ENCODE measurements around the gene ADSS1.

Gene ADSS1

DNA sequence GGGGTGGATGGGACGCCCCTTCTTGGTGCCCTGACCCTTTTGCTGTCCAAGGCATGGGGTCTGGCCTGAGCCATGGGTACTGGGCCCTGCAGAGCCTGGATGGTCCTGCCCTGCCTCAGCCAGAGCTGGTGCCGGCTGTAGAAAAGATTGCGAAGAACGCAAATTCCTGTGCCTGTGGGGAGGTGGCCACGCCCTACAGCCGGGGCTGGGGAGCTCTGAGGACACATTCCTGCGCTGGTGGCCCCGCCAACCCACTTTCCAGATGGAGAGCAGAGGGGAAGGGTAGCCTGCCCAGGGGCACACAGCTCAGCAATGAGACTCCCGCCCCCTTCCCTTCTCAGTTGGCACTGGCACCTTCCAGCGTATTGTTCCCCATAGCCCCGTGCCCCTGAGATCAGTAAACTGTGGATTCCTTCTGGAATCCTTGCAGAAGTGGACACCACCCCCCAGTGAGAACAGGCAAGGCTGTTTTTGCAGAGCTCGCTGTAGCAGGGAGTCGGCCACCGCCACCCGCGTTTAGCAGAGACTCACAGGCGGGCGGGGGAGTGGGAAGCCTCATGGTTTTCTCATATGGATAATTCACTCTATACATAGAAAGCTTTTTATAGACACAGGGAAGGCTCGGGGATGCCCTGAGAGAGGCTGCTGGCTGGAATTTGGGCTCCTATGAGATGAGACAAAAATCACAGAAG is 26.0 kb upstream of the ADSS1 start:
- CTCF ChIA-PET, result interaction anchor here (0.7 to 5.2 kb wide), 7 partner anchors 11 to 129 kb away, joined by 3 to 61 read pairs (median 6); no protein-coding TSS in a partner anchor
- no peak for DNase-seq (ENCODE audit: low read depth, low spot score)

DNA sequence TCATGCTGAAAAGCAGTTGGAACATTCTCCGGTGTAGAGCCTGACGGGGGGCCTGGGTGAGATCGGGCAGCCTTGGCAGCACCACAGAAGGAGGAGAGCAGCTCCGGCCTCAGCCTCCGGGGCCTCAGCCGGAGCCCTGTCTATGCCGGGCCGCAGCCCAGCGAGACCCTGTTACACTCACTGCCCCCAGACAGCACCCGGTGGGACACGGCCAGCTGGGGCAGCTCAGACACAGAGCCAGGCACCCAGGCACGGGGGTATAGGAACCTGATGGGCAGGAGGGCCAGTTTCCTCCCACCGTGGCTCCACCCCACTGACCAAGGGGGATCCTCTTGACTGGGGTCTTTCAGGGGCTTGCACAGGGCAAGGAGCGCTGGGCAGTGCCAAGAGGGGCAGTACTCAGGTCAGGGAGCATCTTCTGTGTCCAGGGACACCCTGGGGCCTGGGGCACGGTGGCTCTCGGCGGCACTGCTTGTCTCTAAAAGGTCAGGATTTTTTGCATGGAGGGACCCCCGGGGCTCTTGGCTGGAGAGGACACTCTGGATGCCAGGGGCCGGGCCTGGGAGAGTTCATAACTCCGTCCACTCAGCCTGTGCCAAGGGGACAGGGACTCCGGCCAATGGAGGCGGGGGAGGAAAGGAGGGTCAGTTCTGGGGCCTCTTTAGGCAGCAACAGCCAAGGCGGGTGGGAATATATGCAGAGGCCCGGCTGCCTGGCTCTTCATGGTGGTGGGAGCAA is 25.2 kb upstream of the ADSS1 start:
- ChIA-PET CTCF (interaction anchor here (0.7 to 5.2 kb wide), 7 partner anchors 10 to 128 kb away, joined by 3 to 61 read pairs (median 6); no protein-coding TSS in a partner anchor), POLR2A (interaction anchor here (1.0 to 1.6 kb wide), 2 partner anchors 10 to 17 kb away, joined by 3 to 16 read pairs; no protein-coding TSS in a partner anchor)
- H3K4me3 ChIP-seq (ENCODE audit: low read depth, low read length), result no peak overlapping the region
- TF ChIP-seq, protein P1, sequence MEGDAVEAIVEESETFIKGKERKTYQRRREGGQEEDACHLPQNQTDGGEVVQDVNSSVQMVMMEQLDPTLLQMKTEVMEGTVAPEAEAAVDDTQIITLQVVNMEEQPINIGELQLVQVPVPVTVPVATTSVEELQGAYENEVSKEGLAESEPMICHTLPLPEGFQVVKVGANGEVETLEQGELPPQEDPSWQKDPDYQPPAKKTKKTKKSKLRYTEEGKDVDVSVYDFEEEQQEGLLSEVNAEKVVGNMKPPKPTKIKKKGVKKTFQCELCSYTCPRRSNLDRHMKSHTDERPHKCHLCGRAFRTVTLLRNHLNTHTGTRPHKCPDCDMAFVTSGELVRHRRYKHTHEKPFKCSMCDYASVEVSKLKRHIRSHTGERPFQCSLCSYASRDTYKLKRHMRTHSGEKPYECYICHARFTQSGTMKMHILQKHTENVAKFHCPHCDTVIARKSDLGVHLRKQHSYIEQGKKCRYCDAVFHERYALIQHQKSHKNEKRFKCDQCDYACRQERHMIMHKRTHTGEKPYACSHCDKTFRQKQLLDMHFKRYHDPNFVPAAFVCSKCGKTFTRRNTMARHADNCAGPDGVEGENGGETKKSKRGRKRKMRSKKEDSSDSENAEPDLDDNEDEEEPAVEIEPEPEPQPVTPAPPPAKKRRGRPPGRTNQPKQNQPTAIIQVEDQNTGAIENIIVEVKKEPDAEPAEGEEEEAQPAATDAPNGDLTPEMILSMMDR (IDR thresholded peaks at IDR 0.05; ENCODE audit: insufficient read depth, low read length, missing control alignments), result no peak
- DNase-seq (ENCODE audit: low read depth, low spot score), result no peak

More for the DNA sequence above, 26.0 kb upstream of the ADSS1 start:
- H3K4me3 ChIP-seq (ENCODE audit: low read depth, low read length), result no peak overlapping the region; the same call in 1 of the 2 replicates
- TF ChIP-seq, protein P1 (IDR thresholded peaks at IDR 0.05; ENCODE audit: insufficient read depth, low read length, missing control alignments), result no peak
- POLR2A ChIA-PET, result interaction anchor here (1.0 to 1.6 kb wide), 2 partner anchors 11 to 17 kb away, joined by 3 to 16 read pairs; no protein-coding TSS in a partner anchor

DNA sequence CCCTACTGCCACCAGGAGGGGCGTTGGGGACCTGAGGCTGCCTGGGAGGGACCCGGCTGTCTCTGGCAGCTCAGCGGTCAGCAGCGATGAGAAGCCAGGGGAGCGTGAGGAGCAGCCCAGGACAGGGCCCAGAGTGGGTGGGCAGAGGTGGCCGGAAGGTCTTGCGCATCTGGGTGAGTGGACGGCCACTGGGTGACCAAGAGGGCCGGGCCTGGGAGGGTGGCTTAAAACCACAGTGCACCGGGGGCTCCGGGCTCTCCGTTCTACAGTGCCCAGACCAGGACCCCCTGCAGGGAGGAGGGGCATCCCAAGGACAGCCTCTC is 24.6 kb upstream of the ADSS1 start:
- POLR2A ChIA-PET, result no interaction called here
- CTCF ChIA-PET, result interaction anchor here (5.2 kb wide), 1 partner anchor 9 kb away, joined by 61 read pairs; no protein-coding TSS in a partner anchor
- no peak overlapping the region for H3K4me3 ChIP-seq (ENCODE audit: low read depth, low read length)
- no peak for DNase-seq (ENCODE audit: low read depth, low spot score)
- TF ChIP-seq, protein P1 (IDR thresholded peaks at IDR 0.05; ENCODE audit: insufficient read depth, low read length, missing control alignments), result no peak

DNA sequence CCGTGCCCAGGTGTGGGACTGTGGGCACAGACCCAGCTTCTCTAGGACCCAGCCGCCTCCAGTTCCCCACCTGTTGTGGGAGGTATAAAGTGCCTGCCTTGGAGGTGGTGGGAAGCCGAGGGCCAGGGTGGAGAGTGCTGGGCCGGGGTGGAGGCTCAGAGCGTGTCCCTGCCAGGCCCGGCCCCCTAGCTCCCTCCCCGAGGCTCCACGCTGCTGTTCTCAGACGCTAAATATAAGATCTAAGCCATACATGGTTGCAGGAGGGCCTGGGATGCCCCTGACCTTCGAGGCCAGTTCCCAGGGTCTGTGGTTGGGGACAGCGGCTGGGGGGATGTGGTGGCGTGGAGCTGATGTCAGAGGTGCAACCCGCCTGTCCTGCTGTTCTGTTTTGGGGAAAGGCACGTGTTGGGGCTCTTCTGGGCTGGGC is 23.8 kb upstream of the ADSS1 start:
- TF ChIP-seq, protein P1 (IDR thresholded peaks at IDR 0.05; ENCODE audit: insufficient read depth, low read length, missing control alignments), result no peak
- no peak overlapping the region for H3K4me3 ChIP-seq (ENCODE audit: low read depth, low read length)
- no peak for DNase-seq (ENCODE audit: low read depth, low spot score)
- POLR2A ChIA-PET, result no interaction called here
- CTCF ChIA-PET, result interaction anchor here (0.6 to 5.2 kb wide), 3 partner anchors 8 to 48 kb away, joined by 3 to 61 read pairs (median 3); no protein-coding TSS in a partner anchor

DNA sequence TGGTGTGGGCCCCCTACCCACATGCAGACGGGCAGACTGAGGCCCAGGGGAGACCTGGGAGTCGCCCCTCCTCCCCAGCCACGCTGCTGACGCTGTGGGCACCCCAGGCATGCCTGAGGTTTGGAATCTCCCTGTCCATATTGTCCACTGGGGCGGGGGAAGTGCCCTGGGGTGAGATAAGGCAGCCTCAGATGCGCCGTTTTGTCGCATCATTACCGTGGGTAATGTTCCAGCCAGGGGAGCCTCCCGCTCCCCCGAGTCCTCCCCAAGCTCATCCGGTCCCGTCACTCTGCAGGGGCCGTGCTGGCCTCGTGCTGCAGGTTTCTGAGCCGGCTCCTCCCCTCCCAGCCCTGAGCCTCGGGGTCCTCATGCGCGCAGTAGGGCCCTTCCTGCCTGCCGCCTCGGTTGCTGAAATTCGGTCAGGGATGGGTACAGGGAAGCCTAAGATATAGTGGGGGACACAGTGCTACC is 23.2 kb upstream of the ADSS1 start:
- CTCF ChIA-PET, result interaction anchor here (0.6 to 1.1 kb wide), 2 partner anchors 8 to 49 kb away, joined by 3 read pairs; no protein-coding TSS in a partner anchor
- no peak for DNase-seq (ENCODE audit: low read depth, low spot score)
- TF ChIP-seq, protein P1 (IDR thresholded peaks at IDR 0.05; ENCODE audit: insufficient read depth, low read length, missing control alignments), result no peak
- POLR2A ChIA-PET, result no interaction called here
- H3K4me3 ChIP-seq (ENCODE audit: low read depth, low read length), result no peak overlapping the region
